ENCODE results near the gene TBC1D9.

Gene TBC1D9

GRCh38 chr4:140691369-140691768 lies 64.8 kb downstream of the TBC1D9 start:
- no peak for DNase-seq (ENCODE audit: low read depth)

GRCh38 chr4:140690093-140690492 lies 66.1 kb downstream of the TBC1D9 start:
- no peak for DNase-seq (ENCODE audit: low read depth)

GRCh38 chr4:140689623-140690022 lies 66.6 kb downstream of the TBC1D9 start:
- no peak for DNase-seq (ENCODE audit: low read depth)

GRCh38 chr4:140688711-140689598 lies 67.2 kb downstream of the TBC1D9 start:
- no peak for DNase-seq (ENCODE audit: low read depth)

- DNase-seq (ENCODE audit: low read depth): no peak
Measured at GRCh38 chr4:140686796-140687195, 69.4 kb downstream of the TBC1D9 start.

GRCh38 chr4:140684314-140684713 lies 71.9 kb downstream of the TBC1D9 start:
- no peak for DNase-seq (ENCODE audit: low read depth)

- DNase-seq (ENCODE audit: low read depth): no peak
Measured at GRCh38 chr4:140681201-140681600, 75.0 kb downstream of the TBC1D9 start.

- DNase-seq (ENCODE audit: low read depth): no peak
Measured at GRCh38 chr4:140680686-140681085, 75.5 kb downstream of the TBC1D9 start.

- no peak for DNase-seq (ENCODE audit: low read depth)
Measured at GRCh38 chr4:140679576-140679975, 76.6 kb downstream of the TBC1D9 start.

- DNase-seq (ENCODE audit: low read depth): no peak
Measured at GRCh38 chr4:140675599-140676231, 80.5 kb downstream of the TBC1D9 start.

- no peak for DNase-seq (ENCODE audit: low read depth)
Measured at GRCh38 chr4:140673729-140674128, 82.5 kb downstream of the TBC1D9 start.

GRCh38 chr4:140672416-140672815 lies 83.8 kb downstream of the TBC1D9 start:
- no peak for DNase-seq (ENCODE audit: low read depth)

GRCh38 chr4:140668111-140668510 lies 88.1 kb downstream of the TBC1D9 start:
- no peak for DNase-seq (ENCODE audit: low read depth)

- DNase-seq (ENCODE audit: low read depth): no peak
Measured at GRCh38 chr4:140666889-140667614, 89.1 kb downstream of the TBC1D9 start.

- DNase-seq (ENCODE audit: low read depth): no peak
Measured at GRCh38 chr4:140662082-140662869, 93.9 kb downstream of the TBC1D9 start.

- no peak for DNase-seq (ENCODE audit: low read depth)
Measured at GRCh38 chr4:140661550-140661949, 94.6 kb downstream of the TBC1D9 start.

GRCh38 chr4:140659943-140660700 lies 96.1 kb downstream of the TBC1D9 start:
- no peak for DNase-seq (ENCODE audit: low read depth)

- DNase-seq (ENCODE audit: low read depth): no peak
Measured at GRCh38 chr4:140654495-140654814, 101.7 kb downstream of the TBC1D9 start.

- DNase-seq (ENCODE audit: low read depth): no peak
Measured at GRCh38 chr4:140653718-140654494, 102.3 kb downstream of the TBC1D9 start.

- no peak for DNase-seq (ENCODE audit: low read depth)
Measured at GRCh38 chr4:140652601-140653000, 103.6 kb downstream of the TBC1D9 start.

All from stimulated activated CD8-positive, alpha-beta memory T cell treated with anti-CD3 and anti-CD28 coated beads, Interleukin-12 subunit alpha, Interleukin-12 subunit beta, amount 100 ng/mL, for 4 hours (primary cell).